Kidney epithelial cell (primary cell): ENCODE data around the gene KIAA2012. TPM values are rescaled to one million over a fixed set of nuclear protein-coding genes. Genes with fewer than 3 reads are reported as not detected.
A peak's percentile ranks its signal among the peaks of the same experiment; 100 is the strongest.

Source experiments
- DNase-seq: peaks from one replicate; pipeline ENCODE4 v3.0.0-alpha.2; 2010; ENCODE audit warnings: low read depth
- H3K27me3 ChIP-seq: 2 replicates; pipeline ENCODE4 v1.6.0; 2011; ENCODE audit warnings: low read length; ENCODE audit not compliant: control insufficient read depth, insufficient read depth
- H3K36me3 ChIP-seq: 2 replicates; pipeline ENCODE4 v1.5.1; 2011; ENCODE audit warnings: low read length; ENCODE audit not compliant: control insufficient read depth, insufficient read depth
- H3K4me3 ChIP-seq: 2 replicates; pipeline ENCODE4 v1.5.1; 2011; ENCODE audit warnings: low read depth, mild to moderate bottlenecking, control low read depth, low read length
- total RNA-seq: library from RNA; depleted of rRNA; stranded (reverse); fragments of >200 nt; gene quantifications from 2 replicates; pipeline ENCODE4 v1.2.3, GENCODE V29; 2015
- TF ChIP-seq, protein P1 (sequence below): IDR thresholded peaks from 2 replicates; pipeline ENCODE4 v1.5.1; 2011; ENCODE audit warnings: mild to moderate bottlenecking, moderate library complexity, low read length, control low read depth, inconsistent platforms; ENCODE audit not compliant: insufficient read depth, poor library complexity, severe bottlenecking

Gene KIAA2012
- total RNA-seq, 1 donor from 2014 or later = not detected

DNA sequence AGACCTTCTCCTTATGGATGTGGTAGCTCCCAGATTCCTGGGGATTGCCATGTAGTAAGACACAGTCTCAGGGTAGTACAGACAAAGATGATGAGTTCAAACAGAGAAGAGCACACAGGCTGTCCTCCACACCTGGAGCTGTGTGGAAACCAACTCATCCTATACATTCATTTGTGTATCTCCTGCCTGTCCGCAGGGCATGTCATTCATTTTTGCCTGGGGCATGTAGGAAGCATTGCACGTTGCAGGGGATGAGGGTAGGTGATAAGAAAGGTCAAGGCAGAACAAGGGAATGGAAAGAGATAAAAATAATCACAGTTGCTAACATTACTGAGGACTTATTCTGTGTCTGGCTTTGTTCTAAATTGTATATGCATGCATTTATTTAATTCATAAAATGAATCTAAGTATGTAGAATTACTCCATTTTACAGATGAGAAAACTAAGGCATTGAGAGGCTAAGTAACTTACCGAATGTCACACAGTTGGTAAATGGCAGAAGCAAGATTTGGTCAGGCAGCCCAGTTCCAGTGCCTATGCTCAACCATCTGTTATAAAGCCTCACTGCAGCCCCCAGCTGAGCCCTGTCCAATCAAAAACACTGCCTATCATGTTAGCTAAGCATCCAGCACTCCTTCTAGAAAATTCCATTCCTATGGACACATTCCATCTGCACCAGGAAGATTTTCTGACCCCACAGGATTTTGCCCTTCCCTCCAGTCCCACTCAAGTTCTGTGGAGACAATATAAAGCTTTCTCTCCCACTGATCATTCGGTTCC is 84.3 kb downstream of the KIAA2012 start:
- Histone ChIP-seq H3K36me3 (no peaks in the 10 kb centered on the region), H3K4me3 (no peak overlapping the region), H3K27me3 (no peaks in the 10 kb centered on the region)
- TF ChIP-seq, protein P1, sequence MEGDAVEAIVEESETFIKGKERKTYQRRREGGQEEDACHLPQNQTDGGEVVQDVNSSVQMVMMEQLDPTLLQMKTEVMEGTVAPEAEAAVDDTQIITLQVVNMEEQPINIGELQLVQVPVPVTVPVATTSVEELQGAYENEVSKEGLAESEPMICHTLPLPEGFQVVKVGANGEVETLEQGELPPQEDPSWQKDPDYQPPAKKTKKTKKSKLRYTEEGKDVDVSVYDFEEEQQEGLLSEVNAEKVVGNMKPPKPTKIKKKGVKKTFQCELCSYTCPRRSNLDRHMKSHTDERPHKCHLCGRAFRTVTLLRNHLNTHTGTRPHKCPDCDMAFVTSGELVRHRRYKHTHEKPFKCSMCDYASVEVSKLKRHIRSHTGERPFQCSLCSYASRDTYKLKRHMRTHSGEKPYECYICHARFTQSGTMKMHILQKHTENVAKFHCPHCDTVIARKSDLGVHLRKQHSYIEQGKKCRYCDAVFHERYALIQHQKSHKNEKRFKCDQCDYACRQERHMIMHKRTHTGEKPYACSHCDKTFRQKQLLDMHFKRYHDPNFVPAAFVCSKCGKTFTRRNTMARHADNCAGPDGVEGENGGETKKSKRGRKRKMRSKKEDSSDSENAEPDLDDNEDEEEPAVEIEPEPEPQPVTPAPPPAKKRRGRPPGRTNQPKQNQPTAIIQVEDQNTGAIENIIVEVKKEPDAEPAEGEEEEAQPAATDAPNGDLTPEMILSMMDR = no peak
- no peak for DNase-seq

DNA sequence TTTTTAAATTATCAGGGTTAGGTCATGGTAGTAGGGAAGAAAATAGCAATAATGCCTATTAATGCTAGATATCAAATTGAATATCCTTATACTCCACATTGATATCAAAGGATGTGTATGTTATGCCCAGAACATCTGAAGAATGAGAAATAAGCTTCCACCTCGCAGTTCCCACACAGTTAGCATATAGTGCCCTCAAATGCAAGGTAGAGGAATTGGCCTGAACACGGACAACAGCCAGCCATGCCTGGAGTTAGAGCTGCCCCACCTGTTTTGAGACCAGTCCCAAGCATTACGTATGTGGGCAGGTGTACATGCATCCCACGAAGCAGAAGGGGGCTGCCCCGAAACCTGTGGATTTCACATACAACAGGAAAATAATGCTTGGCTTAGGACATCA is 85.7 kb downstream of the KIAA2012 start:
- DNase-seq = no peak
- TF ChIP-seq, protein P1 = peak; percentile 28
- no peak overlapping the region for H3K4me3 ChIP-seq
- H3K27me3 ChIP-seq = no peaks in the 10 kb centered on the region
- no peaks in the 10 kb centered on the region for H3K36me3 ChIP-seq

DNA sequence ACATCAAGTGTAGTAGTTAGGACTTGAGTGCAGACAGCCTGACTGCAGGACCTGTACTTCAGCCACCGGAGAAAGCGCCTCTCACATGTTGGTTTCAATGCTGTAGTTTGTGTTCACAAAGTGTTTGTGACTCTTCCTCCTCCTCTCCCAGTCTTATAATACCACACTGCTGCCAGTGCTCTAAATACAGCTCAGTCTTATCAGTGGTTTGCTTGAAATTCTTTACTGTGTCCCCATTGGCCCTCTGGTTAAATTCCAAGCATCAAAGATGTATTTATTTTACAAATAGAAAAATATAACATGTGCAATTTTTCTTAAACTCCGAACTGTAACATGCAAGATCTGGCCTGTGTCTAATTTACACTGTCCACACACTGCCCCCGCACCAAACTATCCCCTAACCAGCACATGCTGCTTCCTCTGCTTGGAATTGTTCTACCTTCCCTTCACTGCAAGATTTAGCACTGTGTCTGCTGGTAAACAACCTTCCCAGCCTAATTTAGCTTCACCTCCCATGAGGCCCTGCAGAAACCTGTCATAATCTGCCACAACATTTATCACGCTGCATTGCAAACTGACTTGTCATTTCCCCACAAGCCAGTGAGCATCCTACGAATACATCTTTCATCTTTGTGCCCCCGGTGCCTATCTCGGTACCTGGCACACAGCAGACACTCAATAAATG is 88.2 kb downstream of the KIAA2012 start:
- H3K4me3 ChIP-seq = no peak overlapping the region
- no peak for DNase-seq
- no peaks in the 10 kb centered on the region for H3K27me3 ChIP-seq
- H3K36me3 ChIP-seq = no peaks in the 10 kb centered on the region
- TF ChIP-seq, protein P1 = no peak

DNA sequence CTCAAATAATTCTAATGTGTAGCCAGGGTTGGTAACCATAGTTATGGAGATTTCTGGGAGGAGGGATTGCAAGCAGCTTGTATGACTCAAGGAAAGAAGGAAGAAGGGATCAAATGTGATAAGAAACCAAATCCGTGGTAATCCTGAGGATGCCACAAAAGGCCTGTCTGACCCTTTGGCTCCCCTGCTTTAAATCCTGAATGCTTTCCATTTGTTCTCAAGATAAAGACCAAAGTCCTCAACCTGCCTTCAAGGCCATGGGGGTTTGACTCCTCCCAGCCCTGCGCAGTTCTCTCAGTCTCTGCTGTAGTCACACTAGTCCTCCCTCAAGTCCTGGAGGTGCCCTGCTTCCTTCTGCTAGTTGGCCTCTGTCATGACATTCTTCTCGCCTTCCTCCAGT is 91.4 kb downstream of the KIAA2012 start:
- Histone ChIP-seq H3K4me3 (no peak overlapping the region), H3K27me3 (no peaks in the 10 kb centered on the region), H3K36me3 (no peaks in the 10 kb centered on the region)
- TF ChIP-seq, protein P1 = no peak
- DNase-seq = no peak

DNA sequence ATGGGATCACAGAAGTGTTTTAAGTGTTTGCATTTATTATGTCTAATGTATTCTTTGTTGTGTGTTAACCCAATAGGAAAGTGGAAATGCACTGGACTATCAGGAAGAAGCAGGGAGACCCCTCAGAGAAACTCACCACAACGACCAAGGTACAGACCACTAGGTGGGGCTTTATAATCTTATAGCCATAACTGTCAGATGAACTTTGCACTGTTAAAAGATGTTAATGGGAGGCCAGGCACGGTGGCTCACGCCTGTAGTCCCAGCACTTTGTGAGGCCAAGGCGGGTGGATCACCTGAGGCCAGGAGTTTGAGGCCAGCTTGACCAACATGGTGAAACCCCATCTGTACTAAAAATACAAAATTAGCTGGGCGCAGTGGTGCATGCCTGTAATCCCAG is 92.2 kb downstream of the KIAA2012 start:
- TF ChIP-seq, protein P1 = no peak
- Histone ChIP-seq H3K36me3 (no peaks in the 10 kb centered on the region), H3K4me3 (no peak overlapping the region), H3K27me3 (no peaks in the 10 kb centered on the region)
- DNase-seq = no peak
